Keratinocyte (primary cell): ENCODE measurements around the gene QTRT2. TPM values are rescaled to one million over a fixed set of nuclear protein-coding genes. Genes with fewer than 3 reads are reported as not detected.

ENCODE experiments used
- DNase-seq: peaks from one replicate; pipeline ENCODE4 v3.0.0-alpha.2; 2011; ENCODE audit warnings: low read depth, missing footprints, low spot score
- FAIRE-seq: peaks from 2 replicates; lab custom pipeline; 2011; peaks lifted over from hg19 to GRCh38; lab: Jason Lieb, UNC
- H2AFZ ChIP-seq: 2 replicates; pipeline ENCODE4 v1.6.0; 2012; ENCODE audit warnings: low read length, control low read depth, inconsistent platforms; ENCODE audit not compliant: control insufficient read depth
- H3K27ac ChIP-seq: 2 replicates; pipeline ENCODE4 v1.5.1; 2011; ENCODE audit warnings: low read length; ENCODE audit not compliant: control insufficient read depth, insufficient read depth
- H3K27me3 ChIP-seq: 3 replicates; pipeline ENCODE4 v1.6.0; 2011; ENCODE audit warnings: low read length; ENCODE audit not compliant: control insufficient read depth, insufficient read depth; ENCODE audit errors: extremely low read depth
- H3K36me3 ChIP-seq, 2 experiments: 2 replicates in 1 of 2; 3 replicates in 1 of 2; pipeline ENCODE4 v1.5.1; 2011; ENCODE audit warnings: low read length in 2 of 2, mild to moderate bottlenecking in 1 of 2; ENCODE audit not compliant: control insufficient read depth in 2 of 2, insufficient read depth in 2 of 2; ENCODE audit errors: extremely low read depth in 1 of 2
- H3K4me1 ChIP-seq: 3 replicates; pipeline ENCODE4 v1.5.1; 2011; ENCODE audit warnings: low read length; ENCODE audit not compliant: control insufficient read depth, insufficient read depth; ENCODE audit errors: extremely low read depth
- H3K4me2 ChIP-seq: 3 replicates; pipeline ENCODE4 v1.6.0; 2011; ENCODE audit warnings: low read depth, low read length; ENCODE audit not compliant: control insufficient read depth, insufficient read depth; ENCODE audit errors: extremely low read depth
- H3K4me3 ChIP-seq, 3 experiments: fragments of 200-600 bp in 1 of 3; sonication (generic) in 1 of 3; 2 replicates in 2 of 3; 3 replicates in 1 of 3; pipeline ENCODE4 v1.5.1; 2011 to 2016; ENCODE audit warnings: low read length in 3 of 3, mild to moderate bottlenecking in 3 of 3, control low read depth in 2 of 3, inconsistent platforms in 1 of 3, low read depth in 1 of 3, mixed read lengths in 1 of 3, mixed run types in 1 of 3, moderate library complexity in 1 of 3; ENCODE audit not compliant: control insufficient read depth in 2 of 3, insufficient read depth in 2 of 3; ENCODE audit errors: extremely low read depth in 1 of 3
- H3K79me2 ChIP-seq: 2 replicates; pipeline ENCODE4 v1.6.0; 2012; ENCODE audit warnings: low read length; ENCODE audit not compliant: control insufficient read depth, insufficient read depth
- H3K9ac ChIP-seq: 3 replicates; pipeline ENCODE4 v1.6.0; 2011; ENCODE audit warnings: low read length; ENCODE audit not compliant: control insufficient read depth, insufficient read depth; ENCODE audit errors: extremely low read depth
- H3K9me1 ChIP-seq: 3 replicates; pipeline ENCODE4 v1.6.0; 2011; ENCODE audit warnings: low read length; ENCODE audit not compliant: control insufficient read depth, insufficient read depth; ENCODE audit errors: extremely low read depth
- H3K9me3 ChIP-seq: 2 replicates; pipeline ENCODE4 v1.5.1; 2012; ENCODE audit warnings: low read depth, low read length; ENCODE audit not compliant: control insufficient read depth
- H4K20me1 ChIP-seq: 3 replicates; pipeline ENCODE4 v1.6.0; 2011; ENCODE audit warnings: low read length; ENCODE audit not compliant: control insufficient read depth, insufficient read depth; ENCODE audit errors: extremely low read depth
- EZH2 ChIP-seq: IDR thresholded peaks from one replicate; pipeline ENCODE4 v1.6.1; 2012; ENCODE audit warnings: inconsistent platforms, mild to moderate bottlenecking, low read length, moderate library complexity
- dilution Hi-C: fragments of 300-500 bp; cut with MboI; formaldehyde crosslinking; loops from one replicate; pipeline ENCODE4 v1.7.0; 2020; ENCODE audit warnings: low sequenced_read_pairs; ENCODE audit not compliant: extremely low pct_ligation_motif_present
- polyA plus RNA-seq, 5 experiments: library from polyadenylated mRNA; depleted of rRNA in 3 of 5; stranded (reverse) in 3 of 5; stranded (forward) in 1 of 5; unstranded in 1 of 5; fragments of >200 nt; gene quantifications; 1 replicate in 1 of 5; 2 replicates in 3 of 5; 3 replicates in 1 of 5; pipeline versions ENCODE4 v1.2.1 to v1.2.3, GENCODE V29; 2011 to 2012; ENCODE audit warnings: missing spikeins in 2 of 5, low read depth in 1 of 5, low replicate concordance in 1 of 5
- TF ChIP-seq, protein P1 (sequence below), 3 experiments: IDR thresholded peaks in 1 of 3; conservative IDR thresholded peaks in 1 of 3; optimal IDR thresholded peaks in 1 of 3; 2 replicates in 2 of 3; 3 replicates in 1 of 3; pipeline versions ENCODE3 to v1.5.1; 2011; ENCODE audit warnings: low read length in 3 of 3, mild to moderate bottlenecking in 3 of 3, moderate library complexity in 2 of 3, control low read depth in 1 of 3, inconsistent platforms in 1 of 3; ENCODE audit not compliant: insufficient read depth in 2 of 3; ENCODE audit errors: extremely low read depth in 1 of 3

Gene QTRT2
- polyA plus RNA-seq, 1 donor (not counting 4 experiments of a cell fraction or from before 2014, with no cell fraction given), result 18.3 TPM

DNA sequence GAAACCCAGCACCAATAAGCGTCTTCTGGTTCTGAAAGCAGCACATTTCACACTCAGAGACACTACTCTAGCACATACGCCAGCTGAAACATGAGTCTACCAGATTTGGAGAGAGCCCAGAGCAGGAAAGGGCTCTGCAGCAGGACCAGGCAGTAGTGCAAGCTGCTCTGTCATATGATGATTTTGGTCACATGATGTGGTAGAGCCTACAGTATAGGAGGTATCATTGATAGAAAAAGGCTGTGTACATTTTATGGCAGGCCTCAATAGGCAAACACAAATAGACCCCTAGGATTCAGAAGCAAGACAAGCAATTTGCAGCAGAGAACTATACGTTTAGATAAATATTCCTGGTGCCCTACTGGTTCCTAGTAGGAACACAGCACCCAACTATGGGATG, 58.2 kb downstream of the QTRT2 start:
- Histone ChIP-seq H3K9ac (no peak overlapping the region), H3K27me3 (no peaks in the 10 kb centered on the region), H3K36me3 (no peaks in the 10 kb centered on the region), H3K27ac (no peak overlapping the region), H3K79me2 (no peaks in the 10 kb centered on the region), H3K9me3 (no peaks in the 10 kb centered on the region), H3K9me1 (no peaks in the 10 kb centered on the region), H3K4me3 (no peak overlapping the region), H3K4me1 (no peaks in the 10 kb centered on the region), H3K4me2 (no peak overlapping the region), H4K20me1 (no peaks in the 10 kb centered on the region), H2AFZ (no peak overlapping the region)
- DNase-seq (no peak), FAIRE-seq (no peak)
- no peak for TF ChIP-seq EZH2
- TF ChIP-seq, protein P1, sequence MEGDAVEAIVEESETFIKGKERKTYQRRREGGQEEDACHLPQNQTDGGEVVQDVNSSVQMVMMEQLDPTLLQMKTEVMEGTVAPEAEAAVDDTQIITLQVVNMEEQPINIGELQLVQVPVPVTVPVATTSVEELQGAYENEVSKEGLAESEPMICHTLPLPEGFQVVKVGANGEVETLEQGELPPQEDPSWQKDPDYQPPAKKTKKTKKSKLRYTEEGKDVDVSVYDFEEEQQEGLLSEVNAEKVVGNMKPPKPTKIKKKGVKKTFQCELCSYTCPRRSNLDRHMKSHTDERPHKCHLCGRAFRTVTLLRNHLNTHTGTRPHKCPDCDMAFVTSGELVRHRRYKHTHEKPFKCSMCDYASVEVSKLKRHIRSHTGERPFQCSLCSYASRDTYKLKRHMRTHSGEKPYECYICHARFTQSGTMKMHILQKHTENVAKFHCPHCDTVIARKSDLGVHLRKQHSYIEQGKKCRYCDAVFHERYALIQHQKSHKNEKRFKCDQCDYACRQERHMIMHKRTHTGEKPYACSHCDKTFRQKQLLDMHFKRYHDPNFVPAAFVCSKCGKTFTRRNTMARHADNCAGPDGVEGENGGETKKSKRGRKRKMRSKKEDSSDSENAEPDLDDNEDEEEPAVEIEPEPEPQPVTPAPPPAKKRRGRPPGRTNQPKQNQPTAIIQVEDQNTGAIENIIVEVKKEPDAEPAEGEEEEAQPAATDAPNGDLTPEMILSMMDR (optimal IDR thresholded peaks at IDR 0.05 in 1 of 3, IDR thresholded peaks at IDR 0.05 in 1 of 3, conservative IDR thresholded peaks at IDR 0.05 in 1 of 3; ENCODE audit: extremely low read depth in 1 of 3, insufficient read depth in 2 of 3, low read length in 3 of 3), result no peak
- dilution Hi-C loops, result no loop called here

DNA sequence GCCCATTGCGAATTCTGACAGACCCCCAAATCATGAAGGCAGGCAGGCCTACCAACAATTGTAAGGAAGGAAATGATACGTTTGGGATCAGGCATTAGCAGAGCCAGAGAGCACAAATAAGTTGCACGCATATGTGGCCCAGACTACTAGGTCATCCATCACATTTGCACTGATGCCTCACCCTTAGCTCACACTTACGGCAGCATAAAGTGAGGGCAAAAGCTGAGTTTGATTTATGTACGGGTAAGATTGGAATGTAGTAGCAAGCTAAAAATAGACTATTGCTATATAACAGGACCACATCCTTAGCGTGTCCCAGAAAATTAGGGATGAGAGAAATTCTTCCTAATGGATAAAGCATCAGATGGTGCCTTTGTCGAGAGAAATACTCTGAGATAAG, 58.6 kb downstream of the QTRT2 start:
- TF ChIP-seq, protein P1 (optimal IDR thresholded peaks at IDR 0.05 in 1 of 3, IDR thresholded peaks at IDR 0.05 in 1 of 3, conservative IDR thresholded peaks at IDR 0.05 in 1 of 3; ENCODE audit: extremely low read depth in 1 of 3, insufficient read depth in 2 of 3, low read length in 3 of 3), result no peak
- TF ChIP-seq EZH2, result no peak
- Histone ChIP-seq H2AFZ (no peak overlapping the region), H3K79me2 (no peaks in the 10 kb centered on the region), H3K27ac (no peak overlapping the region), H3K36me3 (no peaks in the 10 kb centered on the region), H4K20me1 (no peaks in the 10 kb centered on the region), H3K4me3 (no peak overlapping the region), H3K4me2 (no peak overlapping the region), H3K4me1 (no peaks in the 10 kb centered on the region), H3K9me3 (no peaks in the 10 kb centered on the region), H3K27me3 (no peaks in the 10 kb centered on the region), H3K9ac (no peak overlapping the region), H3K9me1 (no peaks in the 10 kb centered on the region)
- DNase-seq, result no peak
- dilution Hi-C loops, result no loop called here
- no peak for FAIRE-seq
